Daoy (cell line): ENCODE measurements around the gene CDK6. TPM values are rescaled to one million over a fixed set of nuclear protein-coding genes. Genes with fewer than 3 reads are reported as not detected.

Experiments
- DNase-seq: peaks from one replicate; pipeline ENCODE4 v3.0.0-alpha.2; 2015; ENCODE audit warnings: low read depth
- total RNA-seq: library from RNA; depleted of rRNA; stranded (reverse); fragments of >200 nt; shearing (Covaris generic); gene quantifications from 2 replicates; pipeline ENCODE4 v1.2.3, GENCODE V29; 2014

Gene CDK6
- total RNA-seq, 1 experiment from 2014 or later: 92.9 TPM

GRCh38 chr7:92682330-92682729 lies 154.0 kb downstream of the CDK6 start:
- no peak for DNase-seq

GRCh38 chr7:92681633-92682032 lies 154.7 kb downstream of the CDK6 start:
- DNase-seq: no peak

- no peak for DNase-seq
Measured at GRCh38 chr7:92680442-92680841, 155.9 kb downstream of the CDK6 start.

- DNase-seq: no peak
Measured at GRCh38 chr7:92678291-92678920, 158.0 kb downstream of the CDK6 start.

- DNase-seq: no peak
Measured at GRCh38 chr7:92674379-92674778, 162.0 kb downstream of the CDK6 start.

GRCh38 chr7:92671505-92672169 lies 164.7 kb downstream of the CDK6 start:
- no peak for DNase-seq

- no peak for DNase-seq
Measured at GRCh38 chr7:92670204-92670851, 166.0 kb downstream of the CDK6 start.

GRCh38 chr7:92669616-92670165 lies 166.7 kb downstream of the CDK6 start:
- DNase-seq: no peak

GRCh38 chr7:92668564-92668963 lies 167.8 kb downstream of the CDK6 start:
- no peak for DNase-seq

GRCh38 chr7:92667816-92668535 lies 168.4 kb downstream of the CDK6 start:
- no peak for DNase-seq

GRCh38 chr7:92665926-92666325 lies 170.4 kb downstream of the CDK6 start:
- DNase-seq: no peak

GRCh38 chr7:92661651-92662050 lies 174.7 kb downstream of the CDK6 start:
- DNase-seq: no peak

- no peak for DNase-seq
Measured at GRCh38 chr7:92658671-92659070, 177.7 kb downstream of the CDK6 start.

GRCh38 chr7:92657391-92657790 lies 179.0 kb downstream of the CDK6 start:
- DNase-seq: no peak

GRCh38 chr7:92656121-92656520 lies 180.3 kb downstream of the CDK6 start:
- no peak for DNase-seq

- DNase-seq: no peak
Measured at GRCh38 chr7:92655346-92655884, 181.0 kb downstream of the CDK6 start.

GRCh38 chr7:92653136-92653535 lies 183.2 kb downstream of the CDK6 start:
- no peak for DNase-seq

GRCh38 chr7:92652536-92652935 lies 183.8 kb downstream of the CDK6 start:
- no peak for DNase-seq

GRCh38 chr7:92650391-92650790 lies 186.0 kb downstream of the CDK6 start:
- DNase-seq: no peak

- DNase-seq: no peak
Measured at GRCh38 chr7:92648067-92648466, 188.3 kb downstream of the CDK6 start.

GRCh38 chr7:92647652-92648051 lies 188.7 kb downstream of the CDK6 start:
- no peak for DNase-seq
